OCI-LY1 (cell line): ENCODE data around the gene OGN.

ENCODE experiments used
- CTCF ChIP-seq: fragments of 200-600 bp; sonication (generic), shearing (Covaris generic); IDR thresholded peaks from 2 replicates; pipeline ENCODE4 v1.5.1; 2017; ENCODE audit warnings: mild to moderate bottlenecking, antibody characterized with exemption, low read length, moderate library complexity, mixed read lengths
- EZH2 ChIP-seq: fragments of 200-600 bp; sonication (generic), shearing (Covaris generic); IDR thresholded peaks from 2 replicates; pipeline ENCODE4 v1.8.0; 2017; ENCODE audit warnings: borderline replicate concordance, mixed run types, mild to moderate bottlenecking, antibody characterized with exemption, low read length, moderate library complexity, mixed read lengths

- TF ChIP-seq CTCF (no peak), EZH2 (no peak)
Observed at GRCh38 chr9:92359394-92359995, 44.9 kb downstream of the OGN start.
